A673 (cell line): ENCODE data around the gene COL9A1. TPM values are rescaled to one million over a fixed set of nuclear protein-coding genes. Genes with fewer than 3 reads are reported as not detected.

Experiments used
- BruUV-seq: library from RNA; stranded (reverse); fragments of 400-500 nt; replicated peaks from 2 replicates; lab custom pipeline; 2021; lab: Mats Ljungman, UMichigan
- CTCF ChIA-PET: fragments of 300-600 bp; sonication (Branson Sonifier 250); formaldehyde crosslinking; loops from one replicate; lab custom pipeline; 2022; ENCODE audit warnings: antibody characterized with exemption; lab: Charles Lee
- POLR2A ChIA-PET: fragments of 300-600 bp; sonication (Branson Sonifier 250); formaldehyde crosslinking; loops from one replicate; lab custom pipeline; 2022; ENCODE audit warnings: antibody characterized with exemption; ENCODE audit not compliant: low non-redundant PET; lab: Charles Lee
- DNase-seq: peaks from one replicate; pipeline ENCODE4 v3.0.0-alpha.2; 2015; ENCODE audit warnings: low spot score
- H3K27ac ChIP-seq: fragments of 200-600 bp; sonication (generic); 2 replicates; pipeline ENCODE4 v1.5.1; 2016; ENCODE audit warnings: mixed run types, low read depth, mild to moderate bottlenecking, mixed read lengths, antibody characterized with exemption, low read length; ENCODE audit not compliant: poor library complexity, severe bottlenecking
- H3K27me3 ChIP-seq: fragments of 200-600 bp; sonication (generic); replicated peaks from 2 replicates; pipeline ENCODE4 v1.6.1; 2017; ENCODE audit warnings: mixed run types, low read depth, mild to moderate bottlenecking, mixed read lengths, antibody characterized with exemption, low read length; ENCODE audit not compliant: insufficient read depth, poor library complexity
- H3K36me3 ChIP-seq: fragments of 200-600 bp; sonication (generic); 2 replicates; pipeline ENCODE4 v1.6.1; 2016; ENCODE audit warnings: mixed run types, mild to moderate bottlenecking, mixed read lengths, antibody characterized with exemption, low read length; ENCODE audit not compliant: insufficient read depth, poor library complexity, severe bottlenecking
- H3K4me1 ChIP-seq: fragments of 200-600 bp; sonication (generic); 2 replicates; pipeline ENCODE4 v1.6.1; 2017; ENCODE audit warnings: mixed run types, mild to moderate bottlenecking, mixed read lengths, antibody characterized with exemption, low read length; ENCODE audit not compliant: insufficient read depth, poor library complexity, severe bottlenecking
- H3K4me3 ChIP-seq: fragments of 200-600 bp; sonication (generic); 2 replicates; pipeline ENCODE4 v1.5.1; 2016; ENCODE audit warnings: low read depth, mixed run types, mild to moderate bottlenecking, mixed read lengths, low read length; ENCODE audit not compliant: poor library complexity, severe bottlenecking
- H3K9me3 ChIP-seq: fragments of 200-600 bp; sonication (generic); 2 replicates; pipeline ENCODE4 v1.6.1; 2016; ENCODE audit warnings: mixed run types, low read depth, mild to moderate bottlenecking, mixed read lengths, antibody characterized with exemption, low read length; ENCODE audit not compliant: poor library complexity, severe bottlenecking
- CTCF ChIP-seq: fragments of 300-800, 200-600 bp; sonication (generic); conservative IDR thresholded peaks from 2 replicates; pipeline ENCODE4 v1.5.1; 2017; ENCODE audit warnings: low read depth, mild to moderate bottlenecking, antibody characterized with exemption, low read length, moderate library complexity, mixed read lengths
- EZH2 ChIP-seq: fragments of 200-600 bp; sonication (generic); IDR thresholded peaks from 2 replicates; pipeline ENCODE4 v1.6.1; 2017; ENCODE audit warnings: borderline replicate concordance, low read depth, mild to moderate bottlenecking, mixed read lengths, antibody characterized with exemption, low read length; ENCODE audit not compliant: poor library complexity, severe bottlenecking
- intact Hi-C: fragments of 100-400 bp; cut with micrococcal nuclease; formaldehyde crosslinking; loops from one replicate; pipeline ENCODE4 v1.10.0; 2022; ENCODE audit not compliant: unreplicated experiment
- total RNA-seq: library from RNA; stranded (reverse); gene quantifications from 2 replicates; pipeline ENCODE4 v1.2.3, GENCODE V29; 2021

COL9A1 gene
- total RNA-seq, 1 experiment from 2014 or later, result not detected

- TF ChIP-seq CTCF (no peak), EZH2 (no peak)
- no peaks in the 10 kb centered on the region for H3K27me3 ChIP-seq
- intact Hi-C loops, result no loop called here
- no peak overlapping the region for H3K4me3 ChIP-seq
- CTCF ChIA-PET, result no interaction called here
- H3K4me1 ChIP-seq, result peaks cover 11% of the 10 kb centered on the region
- H3K36me3 ChIP-seq, result no peaks in the 10 kb centered on the region
- no peaks in the 10 kb centered on the region for H3K9me3 ChIP-seq
- no peak overlapping the region for H3K27ac ChIP-seq
- POLR2A ChIA-PET, result no interaction called here
- DNase-seq, result no peak
- BruUV-seq, result no TSS peak
Measured at GRCh38 chr6:70176842-70177550, 125.9 kb downstream of the COL9A1 start.

GRCh38 chr6:70175770-70176169 lies 127.1 kb downstream of the COL9A1 start:
- DNase-seq, result no peak
- ChIA-PET CTCF (no interaction called here), POLR2A (no interaction called here)
- intact Hi-C loops, result no loop called here
- Histone ChIP-seq H3K9me3 (no peaks in the 10 kb centered on the region), H3K36me3 (no peaks in the 10 kb centered on the region), H3K4me1 (peaks cover 5% of the 10 kb centered on the region), H3K27ac (no peak overlapping the region), H3K27me3 (no peaks in the 10 kb centered on the region), H3K4me3 (no peak overlapping the region)
- no TSS peak for BruUV-seq
- no peak for TF ChIP-seq CTCF

- Histone ChIP-seq H3K9me3 (no peaks in the 10 kb centered on the region), H3K4me1 (no peaks in the 10 kb centered on the region), H3K27ac (no peak overlapping the region), H3K36me3 (no peaks in the 10 kb centered on the region), H3K4me3 (no peak overlapping the region), H3K27me3 (no peaks in the 10 kb centered on the region)
- intact Hi-C loops, result no loop called here
- ChIA-PET POLR2A (no interaction called here), CTCF (no interaction called here)
- DNase-seq, result no peak
- no TSS peak for BruUV-seq
- TF ChIP-seq CTCF, result no peak
- TF ChIP-seq EZH2, result no peak
Measured at GRCh38 chr6:70172252-70172651, 130.6 kb downstream of the COL9A1 start.
